Tibial nerve (tissue), 3 donors: ENCODE data around the gene SCRN2.

Experiments
- POLR2A ChIP-seq, 2 donors: fragments of 450-650 bp; IDR thresholded peaks; one replicate each; pipeline ENCODE4 v1.6.1; 2017; ENCODE audit warnings: antibody characterized with exemption in 2 of 2, mild to moderate bottlenecking in 2 of 2, moderate library complexity in 2 of 2
- TF ChIP-seq, protein P1 (sequence below), 5 experiments: fragments of 200-600 bp in 3 of 5; fragments of 450-650 bp in 2 of 5; sonication (generic) in 3 of 5; IDR thresholded peaks; one replicate each; pipeline ENCODE4 v1.5.1; 2016 to 2019; ENCODE audit warnings: antibody characterized with exemption in 5 of 5, mild to moderate bottlenecking in 3 of 5, moderate library complexity in 2 of 5

DNA sequence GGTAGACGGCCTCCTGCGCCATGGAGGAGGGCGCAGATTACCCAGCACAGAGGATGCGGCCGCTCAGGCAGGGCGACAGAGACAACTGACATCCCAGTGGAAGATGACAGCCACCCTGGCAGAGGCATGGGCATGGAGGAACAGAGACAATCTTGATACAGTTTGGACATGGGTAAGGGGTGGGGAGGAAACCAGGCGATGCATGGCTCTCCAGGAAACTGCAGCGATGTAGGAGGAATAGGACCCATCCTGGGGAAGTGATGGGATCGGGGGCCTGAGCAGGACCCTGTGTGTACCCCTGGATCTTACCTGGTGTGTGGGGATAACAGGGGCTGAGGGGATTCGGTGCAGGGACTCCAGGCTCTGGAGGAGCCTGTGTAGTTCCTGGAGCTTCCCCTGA, 24.1 kb downstream of the SCRN2 start:
- TF ChIP-seq, protein P1, sequence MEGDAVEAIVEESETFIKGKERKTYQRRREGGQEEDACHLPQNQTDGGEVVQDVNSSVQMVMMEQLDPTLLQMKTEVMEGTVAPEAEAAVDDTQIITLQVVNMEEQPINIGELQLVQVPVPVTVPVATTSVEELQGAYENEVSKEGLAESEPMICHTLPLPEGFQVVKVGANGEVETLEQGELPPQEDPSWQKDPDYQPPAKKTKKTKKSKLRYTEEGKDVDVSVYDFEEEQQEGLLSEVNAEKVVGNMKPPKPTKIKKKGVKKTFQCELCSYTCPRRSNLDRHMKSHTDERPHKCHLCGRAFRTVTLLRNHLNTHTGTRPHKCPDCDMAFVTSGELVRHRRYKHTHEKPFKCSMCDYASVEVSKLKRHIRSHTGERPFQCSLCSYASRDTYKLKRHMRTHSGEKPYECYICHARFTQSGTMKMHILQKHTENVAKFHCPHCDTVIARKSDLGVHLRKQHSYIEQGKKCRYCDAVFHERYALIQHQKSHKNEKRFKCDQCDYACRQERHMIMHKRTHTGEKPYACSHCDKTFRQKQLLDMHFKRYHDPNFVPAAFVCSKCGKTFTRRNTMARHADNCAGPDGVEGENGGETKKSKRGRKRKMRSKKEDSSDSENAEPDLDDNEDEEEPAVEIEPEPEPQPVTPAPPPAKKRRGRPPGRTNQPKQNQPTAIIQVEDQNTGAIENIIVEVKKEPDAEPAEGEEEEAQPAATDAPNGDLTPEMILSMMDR (IDR thresholded peaks at IDR 0.05), result no peak
- no peak for TF ChIP-seq POLR2A (IDR thresholded peaks at IDR 0.05)
